ENCODE results near the gene HRK. TPM values are rescaled to one million over a fixed set of nuclear protein-coding genes. Genes with fewer than 3 reads are reported as not detected.

Gene HRK
- total and polyA plus RNA-seq, 7 experiments from 2014 or later = 1.1 TPM; not detected in 6

DNA sequence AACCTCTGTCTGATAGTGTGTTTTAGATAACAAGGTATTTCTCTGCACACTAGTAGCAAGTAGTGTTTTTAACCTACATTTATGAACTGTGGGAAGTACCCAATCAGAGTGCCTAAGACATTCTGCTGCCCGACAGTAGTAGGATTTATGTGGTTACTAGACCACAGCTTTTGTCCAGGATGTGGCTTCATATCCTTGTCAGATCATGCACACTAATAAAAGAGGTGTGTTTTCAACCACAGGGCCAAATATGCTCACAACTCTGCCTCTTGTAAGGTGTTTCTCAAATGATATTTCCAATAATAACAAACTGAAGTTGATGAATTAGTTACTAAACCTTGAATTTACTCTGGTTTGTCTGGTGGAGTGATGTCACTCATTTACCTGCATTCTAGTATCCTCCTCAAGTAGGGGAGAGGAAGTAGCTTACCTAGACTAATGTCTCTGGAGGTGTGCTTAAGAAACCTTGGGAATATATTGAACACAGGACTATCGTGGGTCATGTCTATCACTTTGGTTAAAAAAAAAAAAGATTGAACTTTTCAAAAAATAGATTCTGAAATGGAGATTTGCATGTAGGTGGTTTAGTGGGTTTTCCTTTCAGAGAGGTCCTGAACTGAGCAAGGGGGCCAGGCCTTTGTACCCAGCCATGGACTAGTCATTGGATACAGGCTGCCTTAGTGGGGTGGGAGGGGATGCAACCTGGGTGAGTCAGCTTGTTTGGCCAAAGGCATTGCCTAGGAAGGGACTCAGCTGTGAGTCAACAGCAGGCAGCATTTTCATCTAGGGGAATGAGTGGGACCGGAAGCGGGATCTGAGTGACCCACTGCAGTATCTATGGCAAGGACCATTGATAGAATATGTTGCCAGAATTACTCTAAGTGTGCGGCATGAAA is 43.6 kb upstream of the HRK start:
- peak overlapping the region; percentile 40 to 82 (median 62) for H3K27ac Mint-ChIP-seq
- intact Hi-C loops (cut with micrococcal nuclease) = loop anchor here (1.0 to 10.0 kb wide), 11 partner anchors 14 to 1450 kb away; partner anchors contain the start of genes RNFT2 (in 2 of the 2), SPRING1 (in 2 of the 2), FBXO21 (in 1 of the 2) and FBXW8 (in 1 of the 2)
- H3K27ac ChIP-seq (ENCODE audit: low read depth, low read length) = no peak overlapping the region

DNA sequence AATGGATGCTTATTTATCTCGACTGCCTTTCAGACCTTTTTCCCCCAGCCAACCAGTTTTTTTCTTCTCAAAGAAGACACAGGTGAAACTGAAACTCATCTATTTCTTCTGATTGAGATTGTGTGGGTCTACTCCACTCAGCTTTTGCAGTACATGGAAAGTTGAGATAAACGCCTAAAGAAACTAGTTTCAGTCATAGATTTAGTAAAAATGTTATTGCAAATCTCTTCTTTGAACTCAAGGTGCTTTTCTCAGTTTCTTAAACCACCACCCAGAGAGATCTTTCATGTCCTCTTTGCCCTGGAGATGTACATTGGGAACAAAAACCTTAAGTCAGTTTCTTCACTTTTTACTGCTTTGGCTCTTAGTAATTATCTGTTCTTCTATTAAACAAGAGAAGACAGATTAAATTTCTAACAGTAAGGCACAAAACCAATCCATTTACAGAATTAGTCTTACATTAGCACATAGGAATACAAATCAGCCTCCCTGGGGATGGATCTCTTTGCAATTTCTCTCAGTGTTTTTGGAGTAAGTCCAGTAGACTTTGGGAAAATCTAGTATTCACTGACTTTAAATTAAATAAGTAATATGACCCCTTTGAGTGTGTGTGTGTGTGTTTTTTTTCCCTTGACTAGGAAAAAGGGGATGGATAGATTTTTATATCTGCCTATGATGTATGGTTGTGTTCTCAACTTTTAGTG is 41.1 kb upstream of the HRK start:
- Mint-ChIP-seq H3K36me3 (peaks cover 0 to 36% (median 0%) of the 10 kb centered on the region in 5 donors), H3K27ac (peak overlapping the region; percentile 55 to 88 (median 73)), H3K4me3 (peak overlapping the region; percentile 26 to 74 (median 61)), H3K27me3 (peaks cover 0 to 6% (median 0%) of the 10 kb centered on the region in 5 donors), H3K4me1 (peaks cover 57 to 93% (median 88%) of the 10 kb centered on the region in 7 donors), H3K9me3 (no peaks in the 10 kb centered on the region)
- no peaks in the 10 kb centered on the region for H3K27me3 ChIP-seq (ENCODE audit: control insufficient read depth in 2 of 2, insufficient read depth in 2 of 2, low read length in 2 of 2)
- no peaks in the 10 kb centered on the region for H3K9me3 ChIP-seq (ENCODE audit: control insufficient read depth in 2 of 3, low read length in 3 of 3)
- H3K27ac ChIP-seq (ENCODE audit: low read depth, low read length) = peak overlapping the region; percentile 8
- ChIA-PET POLR2A (no interaction called here), CTCF (no interaction called here)
- H3K4me3 ChIP-seq (ENCODE audit: low read length) = no peak overlapping the region
- peaks cover 26 to 68% of the 10 kb centered on the region in 2 donors for H3K4me1 ChIP-seq (ENCODE audit: control insufficient read depth in 2 of 2, insufficient read depth in 2 of 2, low read length in 2 of 2)
- H3K36me3 ChIP-seq (ENCODE audit: control insufficient read depth in 2 of 3, insufficient read depth in 3 of 3, low read length in 3 of 3) = no peaks in the 10 kb centered on the region
- intact Hi-C loops (cut with micrococcal nuclease) = loop anchor here (2.0 to 10.0 kb wide), 5 partner anchors 176 to 1452 kb away; partner anchors contain the start of genes FBXO21 (in 1 of the 2), RNFT2 (in 1 of the 2), SPRING1 (in 1 of the 2) and SUDS3 (in 1 of the 2)
- ATAC-seq = no peak
- DNase-seq = peak in 5 of 9 donors; percentile 17 to 36 (median 22)

More for the DNA sequence above, 43.6 kb upstream of the HRK start:
- CTCF ChIA-PET = no interaction called here
- H3K27me3 Mint-ChIP-seq = peaks cover 0 to 8% (median 0%) of the 10 kb centered on the region in 5 donors
- Histone ChIP-seq H3K27me3 (ENCODE audit: control insufficient read depth in 2 of 2, insufficient read depth in 2 of 2, low read length in 2 of 2) (no peaks in the 10 kb centered on the region), H3K4me1 (ENCODE audit: control insufficient read depth in 2 of 2, insufficient read depth in 2 of 2, low read length in 2 of 2) (peaks cover 26 to 59% of the 10 kb centered on the region in 2 donors), H3K4me3 (ENCODE audit: low read length) (peak overlapping the region; percentile 21), H3K9me3 (ENCODE audit: control insufficient read depth in 2 of 3, low read length in 3 of 3) (no peaks in the 10 kb centered on the region), H3K36me3 (ENCODE audit: control insufficient read depth in 2 of 3, insufficient read depth in 3 of 3, low read length in 3 of 3) (no peaks in the 10 kb centered on the region)
- POLR2A ChIA-PET = interaction anchor here (1.0 to 1.1 kb wide), 2 partner anchors 11 to 14 kb away, joined by 3 to 4 read pairs; no protein-coding TSS in a partner anchor
- H3K4me3 Mint-ChIP-seq = peak overlapping the region; percentile 27 to 82 (median 77)
- ATAC-seq (peak; percentile 96), DNase-seq (peak in 8 of 9 donors; percentile 46 to 86 (median 80))
- peaks cover 7 to 36% (median 10%) of the 10 kb centered on the region in 5 donors for H3K36me3 Mint-ChIP-seq
- H3K9me3 Mint-ChIP-seq = no peaks in the 10 kb centered on the region
- peaks cover 51 to 86% (median 70%) of the 10 kb centered on the region in 7 donors for H3K4me1 Mint-ChIP-seq

DNA sequence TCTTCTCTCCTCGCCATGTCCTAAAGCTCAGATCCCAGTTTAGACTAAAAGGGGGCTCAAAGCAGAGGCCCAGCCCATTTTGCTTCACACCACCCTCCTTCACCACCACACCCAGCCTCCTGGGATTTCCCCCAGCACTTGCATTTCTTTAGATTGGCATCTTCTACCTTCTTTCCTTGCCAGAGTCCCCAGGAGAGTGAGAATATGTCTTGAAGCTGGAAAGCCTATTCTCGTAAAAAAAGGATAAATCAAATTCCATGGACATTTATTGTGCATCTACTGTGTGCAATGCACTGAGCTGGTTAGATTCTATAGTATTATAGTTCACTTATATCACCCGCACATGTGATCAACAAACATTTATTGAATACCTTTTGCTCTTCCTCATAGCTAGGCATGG is 39.7 kb upstream of the HRK start:
- H3K9me3 Mint-ChIP-seq = peaks cover 0 to 1% (median 0%) of the 10 kb centered on the region in 11 donors
- peak overlapping the region in 4 of 10 donors; percentile 9 to 54 (median 36) for H3K4me3 Mint-ChIP-seq
- peaks cover 59 to 91% (median 80%) of the 10 kb centered on the region in 7 donors for H3K4me1 Mint-ChIP-seq
- peak overlapping the region in 3 of 9 donors; percentile 3 to 85 (median 64) for H3K27ac Mint-ChIP-seq
- intact Hi-C loops (cut with micrococcal nuclease) = loop anchor here (5.0 to 10.0 kb wide), 4 partner anchors 184 to 1454 kb away; partner anchors contain the start of genes FBXO21 (in 1 of the 2), RNFT2 (in 1 of the 2), SPRING1 (in 1 of the 2) and SUDS3 (in 1 of the 2)
- H3K36me3 ChIP-seq (ENCODE audit: control insufficient read depth in 2 of 3, insufficient read depth in 3 of 3, low read length in 3 of 3) = no peaks in the 10 kb centered on the region
- CTCF ChIA-PET = interaction anchor here (1.0 kb wide), 1 partner anchor 211 kb away, joined by 3 read pairs; no protein-coding TSS in a partner anchor
- peaks cover 0 to 2% (median 0%) of the 10 kb centered on the region in 5 donors for H3K27me3 Mint-ChIP-seq
- DNase-seq = no peak
- POLR2A ChIA-PET = interaction anchor here (0.6 kb wide), 1 partner anchor 167 kb away, joined by 3 read pairs; no protein-coding TSS in a partner anchor
- ATAC-seq = no peak
- no peak overlapping the region for H3K27ac ChIP-seq (ENCODE audit: low read depth, low read length)
- H3K36me3 Mint-ChIP-seq = peaks cover 0 to 41% (median 7%) of the 10 kb centered on the region in 5 donors
- H3K9me3 ChIP-seq (ENCODE audit: control insufficient read depth in 2 of 3, low read length in 3 of 3) = no peaks in the 10 kb centered on the region
- no peaks in the 10 kb centered on the region for H3K27me3 ChIP-seq (ENCODE audit: control insufficient read depth in 2 of 2, insufficient read depth in 2 of 2, low read length in 2 of 2)
- peaks cover 36 to 54% of the 10 kb centered on the region in 2 donors for H3K4me1 ChIP-seq (ENCODE audit: control insufficient read depth in 2 of 2, insufficient read depth in 2 of 2, low read length in 2 of 2)
- H3K4me3 ChIP-seq (ENCODE audit: low read length) = no peak overlapping the region

DNA sequence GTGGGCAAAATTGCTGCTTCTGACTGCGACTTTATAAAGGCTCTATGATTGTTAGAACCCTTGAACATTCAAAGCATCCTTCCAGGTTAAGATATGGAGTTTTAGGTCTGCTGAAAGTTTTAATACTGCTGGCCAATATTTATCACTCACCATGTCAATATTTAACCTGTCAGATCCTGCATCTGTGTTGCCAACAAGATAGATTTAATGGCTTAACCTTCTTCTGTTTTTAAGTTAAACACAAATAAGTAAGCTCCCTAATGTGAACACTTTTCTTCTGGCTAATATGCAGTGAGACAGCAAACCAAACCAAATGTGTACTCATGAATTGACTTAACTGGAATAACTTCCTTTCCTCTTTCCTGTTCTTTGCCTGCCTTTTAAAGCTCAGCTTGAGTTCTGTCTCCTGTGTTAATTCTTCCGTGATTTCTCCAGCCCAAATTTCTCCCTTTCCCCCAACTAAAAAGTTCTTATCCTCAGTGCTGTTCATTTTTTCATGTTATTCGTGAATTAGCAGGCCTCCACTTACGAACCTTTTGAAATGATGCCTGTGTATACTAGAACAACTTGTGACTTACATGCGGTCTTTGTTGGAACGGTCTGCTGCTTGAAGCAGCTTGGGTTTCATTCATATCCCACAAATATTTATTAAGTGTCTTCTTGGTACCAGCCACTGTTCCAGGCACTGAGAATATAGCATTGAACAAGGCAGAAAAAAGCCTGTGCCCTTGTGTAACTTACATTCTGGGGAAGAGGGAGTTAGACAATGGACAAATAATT is 38.7 kb upstream of the HRK start:
- Histone ChIP-seq H3K36me3 (ENCODE audit: control insufficient read depth in 2 of 3, insufficient read depth in 3 of 3, low read length in 3 of 3) (no peaks in the 10 kb centered on the region), H3K4me3 (ENCODE audit: low read length) (no peak overlapping the region), H3K27ac (ENCODE audit: low read depth, low read length) (no peak overlapping the region), H3K9me3 (ENCODE audit: control insufficient read depth in 2 of 3, low read length in 3 of 3) (no peaks in the 10 kb centered on the region), H3K4me1 (ENCODE audit: control insufficient read depth in 2 of 2, insufficient read depth in 2 of 2, low read length in 2 of 2) (peaks cover 26 to 44% of the 10 kb centered on the region in 2 donors), H3K27me3 (ENCODE audit: control insufficient read depth in 2 of 2, insufficient read depth in 2 of 2, low read length in 2 of 2) (no peaks in the 10 kb centered on the region)
- H3K27me3 Mint-ChIP-seq = peaks cover 0 to 2% (median 0%) of the 10 kb centered on the region in 5 donors
- intact Hi-C loops (cut with micrococcal nuclease) = loop anchor here (5.0 to 10.0 kb wide), 4 partner anchors 183 to 1455 kb away; partner anchors contain the start of genes FBXO21 (in 1 of the 2), RNFT2 (in 1 of the 2), SPRING1 (in 1 of the 2) and SUDS3 (in 1 of the 2)
- DNase-seq = no peak
- peaks cover 60 to 91% (median 78%) of the 10 kb centered on the region in 7 donors for H3K4me1 Mint-ChIP-seq
- peaks cover 0 to 43% (median 17%) of the 10 kb centered on the region in 5 donors for H3K36me3 Mint-ChIP-seq
- H3K4me3 Mint-ChIP-seq = peak overlapping the region in 2 of 10 donors; percentile 17
- ChIA-PET POLR2A (interaction anchor here (0.6 kb wide), 1 partner anchor 19 kb away, joined by 3 read pairs; no protein-coding TSS in a partner anchor), CTCF (interaction anchor here (1.0 kb wide), 1 partner anchor 210 kb away, joined by 3 read pairs; no protein-coding TSS in a partner anchor)
- peak overlapping the region in 6 of 9 donors; percentile 2 to 63 (median 52) for H3K27ac Mint-ChIP-seq
- peaks cover 0 to 3% (median 0%) of the 10 kb centered on the region in 11 donors for H3K9me3 Mint-ChIP-seq
- no peak for ATAC-seq

DNA sequence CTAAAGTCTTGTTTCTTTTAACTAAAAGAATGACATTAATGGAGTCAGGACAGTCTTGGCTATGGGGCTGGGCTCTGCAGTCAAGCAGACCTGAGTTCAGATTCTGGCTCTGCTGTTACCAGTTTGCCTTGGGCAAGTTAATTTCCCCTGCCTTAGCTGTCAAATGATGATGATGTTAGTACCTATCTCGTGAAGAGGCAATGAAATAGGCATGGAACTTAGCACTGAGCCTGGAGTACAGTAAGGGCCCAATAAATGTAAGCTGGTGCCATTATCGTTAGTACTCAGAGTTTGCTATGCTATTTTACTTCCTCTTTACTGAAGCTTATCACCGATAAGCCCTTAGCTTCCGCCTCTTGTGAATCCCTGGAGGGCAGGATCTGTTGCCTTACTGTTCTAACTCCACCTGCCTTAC is 38.0 kb upstream of the HRK start:
- no peak for DNase-seq
- peak overlapping the region in 1 of 10 donors; percentile 17 for H3K4me3 Mint-ChIP-seq
- Histone ChIP-seq H3K9me3 (ENCODE audit: control insufficient read depth in 2 of 3, low read length in 3 of 3) (no peaks in the 10 kb centered on the region), H3K4me1 (ENCODE audit: control insufficient read depth in 2 of 2, insufficient read depth in 2 of 2, low read length in 2 of 2) (peaks cover 22 to 38% of the 10 kb centered on the region in 2 donors), H3K4me3 (ENCODE audit: low read length) (no peak overlapping the region), H3K27ac (ENCODE audit: low read depth, low read length) (no peak overlapping the region), H3K27me3 (ENCODE audit: control insufficient read depth in 2 of 2, insufficient read depth in 2 of 2, low read length in 2 of 2) (no peaks in the 10 kb centered on the region), H3K36me3 (ENCODE audit: control insufficient read depth in 2 of 3, insufficient read depth in 3 of 3, low read length in 3 of 3) (no peaks in the 10 kb centered on the region)
- CTCF ChIA-PET = no interaction called here
- peaks cover 0 to 2% (median 0%) of the 10 kb centered on the region in 5 donors for H3K27me3 Mint-ChIP-seq
- no peak for ATAC-seq
- H3K27ac Mint-ChIP-seq = peak overlapping the region in 5 of 9 donors; percentile 40 to 63 (median 53)
- peaks cover 0 to 3% (median 0%) of the 10 kb centered on the region in 11 donors for H3K9me3 Mint-ChIP-seq
- intact Hi-C loops (cut with micrococcal nuclease) = no loop called here
- POLR2A ChIA-PET = interaction anchor here (0.6 kb wide), 1 partner anchor 19 kb away, joined by 3 read pairs; no protein-coding TSS in a partner anchor
- peaks cover 0 to 40% (median 18%) of the 10 kb centered on the region in 5 donors for H3K36me3 Mint-ChIP-seq
- H3K4me1 Mint-ChIP-seq = peaks cover 54 to 87% (median 73%) of the 10 kb centered on the region in 7 donors

Data from naive thymus-derived CD4-positive, alpha-beta T cell (primary cell).